H1 (cell line): Measurements from ENCODE around the gene FLT1. TPM values are rescaled to one million over a fixed set of nuclear protein-coding genes. Genes with fewer than 3 reads are reported as not detected.

Experiments
- CTCF ChIA-PET: fragments of 300-600 bp; sonication (Branson Sonifier 250); formaldehyde crosslinking; loops from one replicate; lab custom pipeline; 2021; ENCODE audit not compliant: partially characterized antibody; lab: Charles Lee
- POLR2A ChIA-PET: fragments of 300-600 bp; sonication (Branson Sonifier 250); formaldehyde crosslinking; loops from one replicate; lab custom pipeline; 2021; ENCODE audit warnings: inconsistent platforms; ENCODE audit not compliant: partially characterized antibody; lab: Charles Lee
- DNase-seq, 2 experiments: peaks; one replicate each; pipeline versions ENCODE4 v3.0.0 to v3.0.0-alpha.2; 2010 to 2022; ENCODE audit warnings: low spot score in 2 of 2, low read depth in 1 of 2, mixed read lengths in 1 of 2
- FAIRE-seq: peaks from 2 replicates; lab custom pipeline; 2011; peaks lifted over from hg19 to GRCh38; lab: Jason Lieb, UNC
- H2AFZ ChIP-seq: 2 replicates; pipeline ENCODE4 v1.8.1; 2012; ENCODE audit warnings: low read length, inconsistent platforms
- H2AK5ac ChIP-seq: 2 replicates; pipeline ENCODE4 v1.6.1; 2013; ENCODE audit warnings: low read depth, low read length
- H2BK120ac ChIP-seq: replicated peaks from 2 replicates; pipeline ENCODE3; 2013; ENCODE audit warnings: low read depth, low read length, inconsistent platforms
- H2BK12ac ChIP-seq: 2 replicates; pipeline ENCODE4 v1.6.1; 2013; ENCODE audit warnings: low read depth, low read length
- H2BK15ac ChIP-seq: 2 replicates; pipeline ENCODE4 v1.6.1; 2013; ENCODE audit warnings: low read length
- H2BK20ac ChIP-seq: 2 replicates; pipeline ENCODE4 v1.6.1; 2013; ENCODE audit warnings: low read length
- H2BK5ac ChIP-seq: 2 replicates; pipeline ENCODE4 v1.6.1; 2013; ENCODE audit warnings: low read depth, low read length
- H3K14ac ChIP-seq: 2 replicates; pipeline ENCODE4 v1.6.1; 2013; ENCODE audit warnings: inconsistent platforms; ENCODE audit not compliant: insufficient read length
- H3K18ac ChIP-seq: 2 replicates; pipeline ENCODE4 v1.6.1; 2013; ENCODE audit warnings: low read length; ENCODE audit errors: extremely low read depth
- H3K23ac ChIP-seq: 2 replicates; pipeline ENCODE4 v1.6.1; 2013; ENCODE audit warnings: inconsistent platforms; ENCODE audit not compliant: insufficient read length
- H3K23me2 ChIP-seq: 2 replicates; pipeline ENCODE4 v1.6.1; 2013; ENCODE audit warnings: low read depth, low read length
- H3K27ac ChIP-seq: 2 replicates; pipeline ENCODE4 v1.6.1; 2011; ENCODE audit warnings: low read depth, low read length, inconsistent platforms
- H3K27me3 ChIP-seq, 4 experiments: replicated peaks in 1 of 4; 1 replicate in 1 of 4; 2 replicates in 3 of 4; pipeline versions ENCODE4 v1.6.1 to v1.8.1; 2011 to 2013; ENCODE audit warnings: low read length in 3 of 4, mild to moderate bottlenecking in 3 of 4, inconsistent platforms in 2 of 4, mixed read lengths in 2 of 4, moderate library complexity in 1 of 4; ENCODE audit not compliant: control insufficient read depth in 3 of 4, insufficient read depth in 3 of 4; ENCODE audit errors: extremely low read depth in 1 of 4
- H3K36me3 ChIP-seq, 4 experiments: 2 replicates each; pipeline versions ENCODE4 v1.6.1 to v1.8.1; 2011 to 2013; ENCODE audit warnings: mild to moderate bottlenecking in 4 of 4, low read length in 3 of 4, moderate library complexity in 2 of 4, control low read depth in 1 of 4, inconsistent platforms in 1 of 4; ENCODE audit not compliant: insufficient read depth in 4 of 4, control insufficient read depth in 2 of 4
- H3K4ac ChIP-seq: replicated peaks from 2 replicates; pipeline ENCODE3; 2013; ENCODE audit warnings: low read length, low read depth, mixed read lengths, inconsistent platforms; ENCODE audit not compliant: insufficient read length
- H3K4me1 ChIP-seq, 4 experiments: replicated peaks in 1 of 4; 1 replicate in 1 of 4; 2 replicates in 3 of 4; pipeline versions ENCODE4 v1.6.1 to v1.8.1; 2011 to 2013; ENCODE audit warnings: low read length in 3 of 4, inconsistent platforms in 2 of 4, mixed read lengths in 1 of 4; ENCODE audit not compliant: insufficient read depth in 4 of 4, control insufficient read depth in 3 of 4
- H3K4me2 ChIP-seq, 2 experiments: 2 replicates each; pipeline versions ENCODE4 v1.6.1 to v1.8.1; 2011 to 2013; ENCODE audit warnings: low read depth in 2 of 2, low read length in 2 of 2, control low read depth in 1 of 2, inconsistent platforms in 1 of 2, mild to moderate bottlenecking in 1 of 2; ENCODE audit not compliant: insufficient read depth in 1 of 2
- H3K4me3 ChIP-seq, 4 experiments: fragments of 200-600, 300-600 bp in 1 of 4; sonication (generic), shearing (Covaris generic), sonication (Bioruptor Twin) in 1 of 4; 2 replicates each; pipeline versions ENCODE4 v1.5.1 to v1.8.1; 2011 to 2016; ENCODE audit warnings: low read length in 4 of 4, low read depth in 3 of 4, control low read depth in 2 of 4, inconsistent platforms in 2 of 4, mild to moderate bottlenecking in 2 of 4, mixed read lengths in 1 of 4, moderate library complexity in 1 of 4; ENCODE audit not compliant: insufficient read depth in 2 of 4; ENCODE audit errors: extremely low read depth in 1 of 4
- H3K56ac ChIP-seq: replicated peaks from 2 replicates; pipeline ENCODE3; 2013; ENCODE audit warnings: low read depth, mild to moderate bottlenecking, mixed read lengths, low read length, inconsistent platforms; ENCODE audit not compliant: insufficient read length
- H3K79me1 ChIP-seq: 2 replicates; pipeline ENCODE4 v1.6.1; 2013; ENCODE audit warnings: low read depth, low read length, control low read depth
- H3K79me2 ChIP-seq, 2 experiments: 2 replicates each; pipeline versions ENCODE4 v1.6.1 to v1.8.1; 2012 to 2013; ENCODE audit warnings: low read length in 2 of 2, mild to moderate bottlenecking in 2 of 2, inconsistent platforms in 1 of 2; ENCODE audit not compliant: insufficient read depth in 2 of 2, control insufficient read depth in 1 of 2
- H3K9ac ChIP-seq, 4 experiments: replicated peaks in 1 of 4; 1 replicate in 1 of 4; 2 replicates in 3 of 4; pipeline versions ENCODE4 v1.6.1 to v1.8.1; 2011 to 2013; ENCODE audit warnings: low read depth in 3 of 4, low read length in 3 of 4, control low read depth in 2 of 4, mild to moderate bottlenecking in 2 of 4, moderate library complexity in 2 of 4, inconsistent platforms in 1 of 4; ENCODE audit errors: extremely low read depth in 1 of 4
- H3K9me3 ChIP-seq, 2 experiments: 2 replicates each; pipeline versions ENCODE4 v1.6.1 to v1.8.1; 2012 to 2013; ENCODE audit warnings: mild to moderate bottlenecking in 2 of 2, moderate library complexity in 2 of 2, control low read depth in 1 of 2, inconsistent platforms in 1 of 2, low read depth in 1 of 2, low read length in 1 of 2, mixed read lengths in 1 of 2; ENCODE audit not compliant: insufficient read depth in 2 of 2
- H4K20me1 ChIP-seq, 2 experiments: replicated peaks in 1 of 2; 2 replicates each; pipeline versions ENCODE3 to v1.8.1; 2011 to 2013; ENCODE audit warnings: inconsistent platforms in 2 of 2, low read length in 2 of 2, mild to moderate bottlenecking in 1 of 2; ENCODE audit not compliant: insufficient read depth in 2 of 2, control insufficient read depth in 1 of 2
- H4K5ac ChIP-seq: 2 replicates; pipeline ENCODE4 v1.6.1; 2013; ENCODE audit warnings: low read length, low read depth, mixed read lengths, inconsistent platforms; ENCODE audit not compliant: insufficient read length
- H4K8ac ChIP-seq: 2 replicates; pipeline ENCODE4 v1.8.0; 2013; ENCODE audit warnings: mild to moderate bottlenecking, moderate library complexity, low read length, inconsistent platforms; ENCODE audit not compliant: insufficient read depth; ENCODE audit errors: extremely low read depth
- H4K91ac ChIP-seq: replicated peaks from 2 replicates; pipeline ENCODE3; 2013; ENCODE audit warnings: low read length, mixed read lengths, inconsistent platforms; ENCODE audit not compliant: insufficient read length
- ASH2L ChIP-seq: fragments of 200-600, 300-600 bp; sonication (generic); IDR thresholded peaks from one replicate; pipeline ENCODE4 v1.7.1; 2017; ENCODE audit warnings: low read length
- CBX8 ChIP-seq: fragments of 300-800, 300-1000 bp; sonication (generic); IDR thresholded peaks from 2 replicates; pipeline ENCODE4 v1.7.1; 2016; ENCODE audit warnings: low read depth, low read length, borderline replicate concordance
- CTCF ChIP-seq, 3 experiments: IDR thresholded peaks; 1 replicate in 2 of 3; 2 replicates in 1 of 3; pipeline versions ENCODE4 v1.5.1 to v1.6.1; 2011; ENCODE audit warnings: low read length in 3 of 3, mild to moderate bottlenecking in 3 of 3, inconsistent platforms in 2 of 3, low read depth in 1 of 3, moderate library complexity in 1 of 3; ENCODE audit not compliant: insufficient read depth in 1 of 3; ENCODE audit errors: control extremely low read depth in 1 of 3
- JUND ChIP-seq: IDR thresholded peaks from 2 replicates; pipeline ENCODE4 v1.6.1; 2011; ENCODE audit warnings: mild to moderate bottlenecking, improper control_type of control experiment, low read length
- KDM4A ChIP-seq: IDR thresholded peaks from one replicate; pipeline ENCODE4 v1.7.1; 2012; ENCODE audit warnings: low read depth, mild to moderate bottlenecking, moderate library complexity, low read length, inconsistent platforms; ENCODE audit not compliant: severe bottlenecking
- NANOG ChIP-seq: IDR thresholded peaks from 2 replicates; pipeline ENCODE4 v1.6.1; 2011; ENCODE audit warnings: low read length, low read depth, mild to moderate bottlenecking, inconsistent platforms; ENCODE audit not compliant: insufficient read depth, poor library complexity, severe bottlenecking
- RXRA ChIP-seq: IDR thresholded peaks from 2 replicates; pipeline ENCODE4 v1.6.1; 2011; ENCODE audit warnings: low read depth, mild to moderate bottlenecking, low read length, moderate library complexity; ENCODE audit not compliant: insufficient read depth
- SAP30 ChIP-seq: fragments of 300-600 bp; sonication (generic); IDR thresholded peaks from 2 replicates; pipeline ENCODE4 v1.7.1; 2012; ENCODE audit warnings: low read length, moderate library complexity, mild to moderate bottlenecking, inconsistent platforms; ENCODE audit not compliant: insufficient read depth, insufficient replicate concordance
- SIX5 ChIP-seq: IDR thresholded peaks from 2 replicates; pipeline ENCODE4 v1.6.1; 2011; ENCODE audit warnings: mild to moderate bottlenecking, low read depth, low read length
- TAF7 ChIP-seq: optimal IDR thresholded peaks from 2 replicates; pipeline ENCODE3; 2011; ENCODE audit warnings: low read depth, mild to moderate bottlenecking, inconsistent platforms, low read length, moderate library complexity, borderline replicate concordance
- WGBS, 2 experiments: shearing (Covaris generic) in 1 of 2; methylation state at CpG; one replicate each; pipeline versions ENCODE4 v1.1.6 to v1.1.7; 2013 to 2015; ENCODE audit warnings: low lambda C conversion rate in 2 of 2, mixed read lengths in 2 of 2, inconsistent platforms in 1 of 2, low coverage in 1 of 2, missing lambda C conversion rate in 1 of 2; ENCODE audit not compliant: insufficient replicate concordance in 2 of 2, insufficient coverage in 1 of 2, insufficient read length in 1 of 2; ENCODE audit errors: extremely low coverage in 1 of 2, missing lambda C conversion rate in 1 of 2; 5-methylcytosine and 5-hydroxymethylcytosine counted together
- polyA plus RNA-seq, 7 experiments: library from polyadenylated mRNA; depleted of rRNA in 3 of 7; stranded (reverse) in 5 of 7; unstranded in 2 of 7; fragments of >200 nt in 5 of 7; fragments of 200-250 nt in 2 of 7; gene quantifications; 1 replicate in 5 of 7; 2 replicates in 1 of 7; 4 replicates in 1 of 7; pipeline versions ENCODE4 v1.2.1 to v1.2.3, GENCODE V29; 2011 to 2013; ENCODE audit warnings: missing spikeins in 2 of 7, mixed read lengths in 2 of 7
- total RNA-seq: library from RNA; stranded (reverse); fragmentation: NEBNext Ultra II Directional; extraction: Animal tissue kit (Norgen Biotek cat#: 25700); gene quantifications from 2 replicates; pipeline ENCODE4 v1.2.1, GENCODE V29; 2021

Gene FLT1
- total and polyA plus RNA-seq, 2 of the 8 experiments (the other 6 are each of a cell fraction or from before 2014, with no cell fraction given) = 19.7 to 90.2 TPM

GRCh38 chr13:28340272-28340793 lies 154.6 kb downstream of the FLT1 start:
- WGBS, 2 experiments = 88% methylated on average over 2 of the region's 2 CpGs; no CpG with 5 or more reads in 1 of the 2 experiments
- Histone ChIP-seq H3K27me3 (no peaks in the 10 kb centered on the region), H3K18ac (no peak overlapping the region), H3K14ac (no peak overlapping the region), H3K79me2 (no peaks in the 10 kb centered on the region), H3K27ac (no peak overlapping the region), H3K23me2 (no peaks in the 10 kb centered on the region), H4K20me1 (no peaks in the 10 kb centered on the region), H3K79me1 (no peaks in the 10 kb centered on the region), H2AFZ (no peak overlapping the region), H2BK120ac (no peak overlapping the region), H3K23ac (no peak overlapping the region), H4K91ac (no peak overlapping the region), H3K9ac (no peak overlapping the region), H2BK12ac (no peak overlapping the region), H3K4me2 (no peak overlapping the region), H3K4me3 (no peak overlapping the region), H2BK15ac (no peak overlapping the region), H3K4ac (no peak overlapping the region), H4K5ac (no peak overlapping the region), H3K4me1 (no peaks in the 10 kb centered on the region), H3K9me3 (no peaks in the 10 kb centered on the region), H2BK5ac (no peak overlapping the region), H4K8ac (no peak overlapping the region), H3K56ac (no peak overlapping the region), H2AK5ac (no peak overlapping the region), H3K36me3 (peaks cover 0 to 25% (median 9%) of the 10 kb centered on the region in 4 experiments; a peak in 6 of 8 replicates), H2BK20ac (no peak overlapping the region)
- DNase-seq = no peak
- POLR2A ChIA-PET = no interaction called here
- no peak for FAIRE-seq
- CTCF ChIA-PET = interaction anchor here (1.0 to 1.4 kb wide), 2 partner anchors 16 to 18 kb away, joined by 3 to 5 read pairs; no protein-coding TSS in a partner anchor
- no peak for TF ChIP-seq RXRA
- TF ChIP-seq ASH2L = no peak
- no peak for TF ChIP-seq TAF7
- TF ChIP-seq CBX8 = no peak
- no peak for TF ChIP-seq CTCF (IDR thresholded peaks at IDR 0.05; ENCODE audit: control extremely low read depth in 1 of 3, insufficient read depth in 1 of 3, low read depth in 1 of 3, low read length in 3 of 3)
- TF ChIP-seq SIX5 = no peak
- TF ChIP-seq KDM4A = no peak
- no peak for TF ChIP-seq JUND
- no peak for TF ChIP-seq NANOG
- TF ChIP-seq SAP30 = no peak
